Measurements from ENCODE around the gene HOXB3.
"Not testable (repeated sequence)": the region's sequence is repeated elsewhere in the genome, so short reads cannot be mapped to it uniquely, and the experiment has no call there.

Gene HOXB3

DNA sequence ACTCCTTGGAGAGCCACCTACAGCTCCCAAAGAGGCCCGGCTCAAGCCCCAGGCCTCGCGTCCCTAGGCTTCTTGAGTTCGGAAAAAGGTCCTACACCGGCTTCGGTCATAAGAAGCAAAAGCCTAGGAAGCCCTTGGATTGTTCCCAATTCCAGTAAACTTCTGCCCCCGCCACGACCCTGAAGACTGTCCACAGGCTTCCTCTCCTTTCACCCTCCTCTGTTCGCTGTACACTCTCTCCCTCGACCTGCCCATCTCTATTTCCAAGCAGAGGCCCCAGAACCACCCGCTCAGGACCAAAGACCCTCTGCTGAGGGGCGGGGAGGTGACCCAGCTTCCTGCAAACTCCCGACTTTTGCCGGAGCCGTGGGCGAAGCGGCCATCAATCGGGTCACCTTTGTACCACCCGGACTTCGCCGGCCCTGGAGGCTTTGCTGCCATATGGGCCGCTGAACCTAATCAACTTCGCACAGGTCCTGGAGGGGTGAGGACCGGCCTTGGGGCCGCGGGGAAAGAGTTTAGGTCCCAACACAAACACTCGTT, 47.9 kb downstream of the HOXB3 start:
- peak; percentile 26 for DNase-seq

DNA sequence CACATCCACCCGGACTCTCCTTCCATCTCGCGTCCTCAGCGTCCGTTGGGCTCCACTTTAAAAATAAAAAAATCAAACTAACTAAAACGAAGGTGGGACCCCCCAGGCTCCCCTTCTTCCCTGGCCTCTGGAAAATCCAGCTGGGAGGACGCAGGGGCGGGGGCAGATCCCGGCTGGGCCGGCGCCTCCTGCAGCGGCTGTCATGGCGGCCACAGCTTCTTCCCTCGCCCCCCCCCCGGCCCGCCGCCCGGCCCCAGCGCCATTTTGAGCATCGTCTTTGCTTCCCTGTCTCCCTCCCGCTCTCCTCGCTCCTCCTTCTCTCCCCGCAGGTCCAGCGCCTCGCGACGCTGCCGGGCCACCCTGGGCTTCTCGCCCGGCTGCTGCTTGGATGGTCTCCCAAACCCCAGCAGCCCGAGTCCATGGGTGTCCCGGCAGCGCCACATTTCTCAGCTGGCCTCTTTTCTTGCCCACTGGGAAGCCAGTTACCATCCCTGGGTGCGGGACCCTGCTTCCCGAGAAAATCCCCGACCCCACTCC, 48.4 kb downstream of the HOXB3 start:
- peak; percentile 54 for DNase-seq

DNA sequence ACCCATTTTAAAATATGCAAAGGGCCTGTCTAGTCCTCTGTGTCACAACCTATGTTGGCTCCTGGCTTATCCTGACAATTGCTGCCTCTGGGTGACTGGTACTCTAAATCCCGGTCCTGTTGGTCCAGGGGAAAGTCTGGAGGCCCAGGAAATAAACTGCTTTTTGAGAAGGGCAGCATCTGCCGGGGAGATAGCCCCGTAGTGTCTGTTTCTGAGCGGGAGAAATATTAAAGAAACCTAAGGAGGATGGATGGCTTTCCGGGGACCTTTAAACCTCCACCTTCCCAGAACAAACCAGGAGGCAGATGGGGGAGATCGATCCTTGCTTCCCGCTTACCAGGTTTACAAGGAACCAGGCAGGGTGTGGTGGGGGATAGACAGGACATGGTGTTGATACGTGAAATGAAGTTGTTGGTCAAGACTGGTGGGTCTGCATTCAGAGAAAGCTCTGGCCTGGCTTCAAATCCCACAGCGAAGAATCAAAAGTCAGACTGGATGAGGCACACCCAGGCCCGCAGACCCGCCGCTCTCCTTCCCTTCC, 48.9 kb downstream of the HOXB3 start:
- no peak for DNase-seq

DNA sequence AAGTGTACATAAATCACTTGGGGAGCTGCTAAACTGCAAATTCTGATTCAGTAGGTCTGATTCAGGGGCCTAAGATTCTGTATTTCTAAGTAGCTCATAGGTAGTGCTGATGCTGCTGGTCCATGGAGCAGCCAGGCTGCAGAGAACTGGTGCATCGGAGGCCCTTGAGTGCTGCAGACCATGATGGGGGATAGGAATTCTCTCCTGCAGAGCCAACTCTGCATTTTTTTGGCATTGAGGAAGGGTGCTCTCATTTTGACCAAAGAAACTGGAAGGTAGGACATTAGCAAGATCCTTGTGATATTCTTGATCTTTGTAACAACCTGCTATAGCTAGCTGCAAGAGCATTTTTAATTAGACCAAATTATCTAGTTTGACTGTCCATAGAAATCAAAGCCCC, 49.8 kb downstream of the HOXB3 start:
- no peak for DNase-seq

DNA sequence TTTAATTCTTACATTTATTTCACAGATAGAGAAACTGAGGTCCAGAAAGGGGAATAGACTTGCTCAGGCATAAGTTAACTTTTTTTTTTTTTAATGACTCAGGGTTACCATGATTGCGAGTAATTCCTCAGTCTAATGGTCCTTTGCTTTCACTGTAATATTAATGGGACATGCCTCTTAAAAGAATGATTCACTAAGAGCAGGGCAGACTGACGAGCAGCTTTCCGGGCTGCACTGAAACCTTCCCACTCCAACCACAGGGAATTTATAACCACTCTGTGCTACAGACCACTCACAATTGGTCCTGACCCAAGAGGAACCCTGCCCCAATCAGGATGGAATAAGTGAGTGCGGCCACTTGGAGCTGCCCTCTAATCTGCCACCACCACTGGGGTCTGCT, 50.9 kb downstream of the HOXB3 start:
- no peak for DNase-seq

DNA sequence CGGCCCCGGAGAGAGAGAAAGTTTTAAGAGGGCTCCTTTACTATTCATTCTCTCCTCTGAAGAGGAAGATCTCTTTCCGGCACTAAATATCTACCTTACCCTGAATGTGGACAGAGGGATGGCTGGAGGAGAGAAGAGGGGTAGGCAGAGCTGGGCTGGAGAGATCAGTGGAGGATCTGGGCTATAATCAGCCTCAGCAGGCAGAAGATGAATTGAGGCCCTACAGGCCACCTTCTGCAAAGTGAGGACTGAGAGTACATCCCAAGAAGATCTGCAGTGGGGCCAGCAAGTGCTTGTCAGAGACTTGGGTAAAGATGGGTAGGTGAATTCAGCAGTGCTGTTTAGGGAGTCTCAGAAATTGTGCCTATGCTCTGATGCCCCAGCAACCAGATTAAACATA, 52.7 kb downstream of the HOXB3 start:
- DNase-seq: no peak

DNA sequence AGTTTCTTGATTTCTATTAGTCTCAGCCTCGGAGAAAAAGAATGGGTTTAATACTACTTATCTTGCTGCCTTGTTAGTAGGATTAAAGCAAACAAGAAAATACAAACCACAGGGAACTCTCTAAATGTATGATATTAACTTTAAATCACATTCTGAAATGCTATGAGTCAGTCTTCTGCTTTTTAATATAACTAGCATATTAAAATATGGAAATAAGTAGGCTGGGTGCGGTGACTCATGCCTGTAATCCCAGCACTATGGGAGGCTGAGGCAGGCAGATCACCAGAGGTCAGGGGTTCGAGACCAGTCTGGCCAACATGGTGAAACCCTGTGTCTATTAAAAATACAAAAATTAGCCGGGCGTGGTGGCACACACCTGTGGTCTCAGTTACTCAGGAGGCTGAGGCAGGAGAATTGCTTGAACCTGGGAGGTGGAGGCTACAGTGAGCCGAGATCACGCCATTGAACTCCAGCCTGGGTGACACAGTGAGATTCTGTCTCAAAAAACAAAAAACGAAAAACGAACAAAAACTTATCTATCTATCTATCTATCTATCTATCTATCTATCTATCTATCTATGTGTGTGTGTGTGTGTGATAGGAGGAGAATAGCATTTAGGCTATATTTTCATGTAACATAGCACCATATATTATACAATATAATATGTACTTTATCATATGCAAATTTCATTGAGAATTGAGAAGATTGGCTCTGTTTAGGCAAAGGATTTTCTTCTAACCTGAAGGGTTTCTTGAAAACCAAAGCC, 54.1 kb downstream of the HOXB3 start:
- not testable (repeated sequence) for DNase-seq

DNA sequence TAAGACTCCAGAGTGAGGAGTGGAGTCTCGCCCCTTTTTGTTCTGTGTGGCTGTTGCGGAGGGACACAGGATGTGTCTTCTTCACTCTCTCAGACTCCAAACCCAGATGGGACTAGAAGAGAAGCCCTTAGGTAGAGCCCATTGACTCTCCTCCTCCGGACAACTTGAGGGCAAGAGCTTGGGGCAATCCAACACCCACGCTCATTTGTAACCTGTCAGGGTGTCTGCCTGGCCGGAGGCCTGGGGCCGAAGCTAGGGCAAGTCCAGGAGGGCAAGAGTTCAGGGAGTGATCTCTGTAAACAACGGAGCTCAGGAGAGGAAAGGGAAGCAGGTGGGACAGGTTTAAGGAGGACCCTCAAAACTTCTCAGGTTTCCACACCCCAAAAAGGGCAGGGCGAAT, 57.8 kb downstream of the HOXB3 start:
- no peak for DNase-seq

DNA sequence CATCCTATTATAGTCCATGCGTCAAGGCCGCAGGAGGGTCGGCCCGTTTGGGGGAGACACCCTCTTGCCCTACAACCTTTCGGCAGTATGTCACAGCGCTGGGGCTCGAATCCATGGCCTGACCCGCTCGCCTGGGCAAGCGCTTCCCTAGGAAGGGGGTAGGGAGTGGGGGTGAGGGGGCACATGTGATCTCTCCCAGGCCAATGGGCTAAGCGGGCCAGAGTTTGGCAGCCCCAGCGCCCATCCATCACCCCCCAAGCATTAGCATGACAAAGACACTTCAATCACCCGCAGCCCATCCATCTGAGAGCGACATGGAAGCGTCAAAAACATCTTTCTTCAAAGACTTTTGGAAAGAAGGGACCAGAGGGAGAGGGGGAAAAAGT, 59.2 kb downstream of the HOXB3 start, which contains the start of gene HOXB1:
Gene HOXB1 (minus strand): TSS at position 125 of the 386 bp plus-strand sequence. CDS start 107 bp downstream, at position 18.
- DNase-seq: no peak

DNA sequence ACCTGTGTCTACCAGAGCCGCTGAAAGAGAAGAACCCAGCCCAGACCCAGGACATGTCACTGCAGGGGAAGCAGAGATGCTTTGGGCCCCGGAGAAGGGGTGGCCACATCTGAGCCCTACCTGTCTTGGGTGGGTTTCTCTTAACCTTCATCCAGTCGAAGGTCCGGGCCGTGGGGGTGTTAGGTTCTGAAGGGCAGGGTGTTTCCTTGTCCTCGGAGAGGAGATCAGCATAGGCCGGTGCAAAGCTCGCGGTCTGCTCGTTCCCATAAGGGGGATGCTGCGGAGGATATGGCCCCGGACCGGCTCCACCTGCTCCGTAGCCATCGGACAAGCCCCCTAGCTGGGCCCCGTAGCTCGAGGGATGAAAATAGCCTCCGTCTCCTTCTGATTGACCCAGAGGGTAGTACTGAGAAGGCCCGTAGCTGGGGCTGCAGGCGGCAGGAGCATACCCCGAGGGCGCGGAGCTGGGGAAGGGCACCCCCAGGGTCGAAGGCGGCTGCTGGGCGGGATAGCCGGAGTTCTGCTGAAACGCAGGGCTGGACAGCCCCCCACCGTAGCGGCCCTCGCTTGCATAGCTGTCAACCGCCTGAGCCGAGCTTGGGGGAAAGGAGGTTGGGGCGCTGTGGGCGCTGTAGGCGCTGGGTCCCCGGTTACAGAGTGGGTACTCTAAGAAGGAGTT, 59.7 kb downstream of the HOXB3 start:
- DNase-seq: no peak

DNA sequence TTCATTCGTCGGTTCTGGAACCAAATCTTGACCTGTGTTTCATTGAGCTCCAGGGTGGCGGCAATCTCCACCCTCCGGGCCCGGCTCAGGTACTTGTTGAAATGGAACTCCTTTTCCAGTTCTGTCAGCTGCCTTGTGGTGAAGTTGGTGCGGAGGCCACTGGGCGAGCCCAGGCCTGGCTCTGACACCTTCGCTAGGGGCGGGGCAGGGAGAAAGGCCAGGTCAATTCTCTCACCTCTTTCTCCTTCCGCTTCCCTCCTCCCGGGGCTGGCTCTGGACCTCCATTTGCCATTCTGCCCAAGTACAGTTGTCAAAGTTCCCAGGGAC, 60.4 kb downstream of the HOXB3 start:
- no peak for DNase-seq

DNA sequence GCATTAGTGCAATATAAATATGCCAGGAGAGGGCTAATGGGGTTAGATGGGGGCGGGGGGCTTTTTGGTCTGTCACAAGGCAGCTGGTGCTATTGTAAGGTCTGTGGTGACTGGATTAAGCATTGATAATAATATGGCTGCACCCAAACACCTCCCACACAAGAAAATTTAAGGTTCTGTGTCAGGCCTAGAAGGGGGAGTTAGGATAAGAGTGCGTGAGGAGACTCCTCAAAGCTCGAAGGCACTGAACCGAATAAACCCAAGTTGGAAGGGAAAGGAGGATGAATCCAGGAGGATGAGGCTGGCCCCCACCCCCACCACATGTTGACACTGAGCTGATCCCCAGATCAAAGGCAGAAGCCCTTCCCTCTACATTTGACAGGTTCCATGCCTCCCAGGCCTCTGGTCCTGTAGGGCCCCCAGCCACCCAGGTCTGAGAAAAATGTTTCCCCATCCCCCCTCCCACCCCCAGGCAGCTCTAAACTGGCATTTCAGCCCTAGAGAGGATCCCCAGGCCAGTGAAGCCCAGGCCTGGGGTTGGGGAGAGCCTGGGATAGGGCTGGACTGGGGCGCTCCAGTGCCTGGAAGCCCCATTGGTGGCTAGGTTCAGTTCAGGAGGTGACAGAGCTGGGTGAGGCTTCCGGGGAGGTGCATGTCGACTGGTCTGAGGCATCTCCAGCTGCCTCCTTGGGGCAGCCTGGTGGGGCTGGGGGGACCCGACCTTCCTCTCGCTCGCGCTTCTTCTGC, 60.9 kb downstream of the HOXB3 start:
- no peak for DNase-seq

DNA sequence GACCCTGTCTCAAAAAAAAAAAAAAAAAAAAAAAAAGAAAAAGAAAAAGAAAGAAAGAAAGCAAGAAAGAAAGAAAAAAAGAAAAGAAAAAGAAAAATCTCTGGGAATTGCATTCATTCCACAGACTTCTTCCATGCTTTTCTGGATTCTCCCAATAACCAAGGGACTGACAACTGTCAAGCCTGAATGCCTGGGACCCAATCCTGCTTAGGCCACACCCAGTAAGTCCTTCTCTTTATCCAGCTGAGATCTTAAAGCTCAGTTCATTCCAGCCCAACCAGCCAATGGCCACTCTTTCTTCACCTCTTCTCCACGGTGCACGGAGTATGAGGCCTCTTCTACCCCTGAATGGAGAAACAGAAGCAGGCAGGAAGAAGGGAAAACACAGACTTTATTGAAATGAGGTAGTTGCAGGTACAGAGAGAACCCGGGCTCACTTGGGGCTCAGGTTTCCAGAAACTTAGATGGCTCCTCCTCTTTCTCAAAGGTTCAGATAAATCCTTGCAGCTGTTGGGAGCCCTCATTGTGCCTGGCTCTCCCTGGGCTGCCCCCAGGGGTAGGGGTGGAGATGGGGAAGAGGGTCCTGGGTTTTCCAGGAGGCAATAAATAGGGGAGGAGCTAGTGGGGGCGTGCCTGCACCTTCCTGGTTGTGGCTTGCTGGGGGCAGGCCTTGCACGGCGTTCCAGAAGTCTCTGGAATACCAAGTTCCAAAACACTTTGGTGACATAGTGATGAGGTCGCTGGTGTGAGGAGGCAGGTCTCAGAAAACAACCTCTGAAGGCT, 61.7 kb downstream of the HOXB3 start:
- DNase-seq: no peak

DNA sequence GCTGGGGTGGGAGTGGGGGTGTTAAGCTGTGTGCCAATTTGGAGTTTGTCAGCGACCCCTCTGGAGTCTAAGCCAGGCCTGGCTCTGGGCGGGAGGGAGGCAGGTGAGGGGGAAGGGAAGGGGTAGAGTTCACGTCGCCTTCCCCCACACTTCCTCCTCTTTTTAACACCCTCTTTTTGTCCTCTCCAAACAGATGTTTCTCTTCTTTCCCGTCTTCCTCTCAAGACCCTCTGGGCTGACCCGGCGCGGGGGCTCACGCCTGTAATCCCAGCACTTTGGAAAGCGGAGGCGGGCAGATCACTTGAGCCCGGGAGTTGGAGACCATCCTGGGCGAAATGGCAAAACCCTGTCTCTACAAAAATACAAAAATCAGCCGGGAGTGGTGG, 62.5 kb downstream of the HOXB3 start:
- DNase-seq: no peak

DNA sequence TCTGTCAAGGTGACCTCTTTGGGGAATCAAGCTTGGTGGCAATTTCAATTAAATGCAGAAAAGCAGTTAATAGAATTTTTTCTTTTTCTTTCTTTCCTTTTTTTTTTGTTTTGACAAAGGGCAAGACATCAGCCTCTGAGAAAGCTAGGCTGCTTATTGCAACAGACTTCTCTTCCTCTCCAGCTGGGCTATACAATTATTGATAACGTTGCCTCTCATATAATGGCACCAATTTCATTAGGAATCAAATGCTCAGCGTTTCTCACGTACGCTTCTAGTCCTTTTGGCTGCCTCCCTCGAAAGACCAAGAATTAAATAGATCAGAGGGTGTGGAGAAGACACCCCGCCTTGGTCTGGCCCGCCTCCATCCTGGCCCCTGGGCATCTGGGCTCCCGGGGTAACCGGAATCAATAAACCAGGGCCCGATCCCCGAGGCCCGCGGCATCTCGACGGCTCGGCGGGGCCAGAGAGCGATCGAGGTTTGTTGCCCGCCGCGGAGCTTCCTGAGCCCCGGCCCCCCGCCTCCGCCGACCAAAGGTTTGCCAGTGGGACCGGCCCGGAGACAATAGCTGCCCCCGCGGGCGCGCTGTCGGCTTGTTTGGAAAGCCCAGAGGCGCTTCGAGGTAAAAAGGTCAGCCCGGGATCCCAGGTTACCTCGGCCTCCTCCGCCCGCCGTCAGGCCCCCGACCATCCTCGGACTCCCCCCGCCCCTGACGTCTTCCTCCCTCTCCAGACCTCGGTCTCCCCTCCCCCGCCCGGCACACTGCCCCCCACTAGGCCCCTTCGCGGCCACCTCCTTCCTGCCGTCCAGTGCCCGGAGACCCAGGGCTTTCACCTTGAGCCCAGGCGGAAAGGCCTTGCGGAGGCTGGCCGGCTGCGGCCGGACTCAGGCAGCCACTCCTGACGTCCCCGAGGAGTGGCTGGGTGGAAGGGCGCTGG, 63.2 kb downstream of the HOXB3 start:
- no peak for DNase-seq

DNA sequence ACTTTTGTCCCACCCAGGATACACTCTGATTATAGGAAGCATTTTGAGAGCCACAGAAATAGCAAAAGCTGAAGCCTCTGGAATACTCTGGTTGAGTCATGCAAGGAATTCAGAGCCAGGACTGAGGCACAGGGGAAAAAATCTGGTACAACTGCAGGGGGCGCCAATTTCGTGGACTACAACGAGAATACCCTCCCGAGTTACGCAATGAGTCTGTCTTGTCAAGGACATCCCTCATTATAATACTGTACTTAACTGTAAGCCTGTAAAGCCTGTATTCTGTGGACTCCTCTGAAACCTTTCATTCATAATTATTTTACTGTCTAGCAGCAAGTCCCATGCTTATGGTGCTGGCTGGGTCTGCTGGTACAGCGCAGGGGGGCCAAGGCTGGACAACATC, 67.0 kb downstream of the HOXB3 start:
- DNase-seq: no peak

DNA sequence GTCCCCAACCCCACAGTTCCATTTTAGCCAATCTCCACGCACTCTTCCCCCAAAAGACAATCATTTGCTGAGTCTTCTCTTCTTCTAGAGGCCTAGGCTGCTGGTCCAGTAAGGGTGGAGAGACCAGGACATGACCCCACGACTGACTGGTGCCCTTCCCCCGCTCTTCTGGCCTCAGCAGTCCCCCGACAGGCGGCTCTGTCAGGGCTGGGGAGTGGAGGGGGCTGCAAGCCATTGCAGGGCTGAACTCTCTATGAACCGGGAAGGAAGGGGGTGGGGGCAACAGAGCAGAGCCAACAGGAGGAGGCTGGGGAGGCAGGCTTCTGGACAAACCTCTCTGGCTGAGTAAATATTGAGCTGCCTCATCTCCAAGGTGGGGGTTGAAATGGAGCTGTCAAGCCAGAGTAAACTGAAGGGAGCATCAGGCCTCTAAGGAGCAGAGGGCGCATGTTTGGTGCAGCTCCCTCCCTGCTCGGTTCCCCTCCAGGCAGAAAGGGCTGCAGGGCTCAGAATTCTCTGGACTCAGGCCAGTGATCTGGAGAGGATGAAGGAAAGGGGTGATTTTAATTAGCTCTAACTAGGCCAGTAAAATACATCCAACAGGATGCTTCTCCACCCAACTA, 67.9 kb downstream of the HOXB3 start:
- DNase-seq: no peak

DNA sequence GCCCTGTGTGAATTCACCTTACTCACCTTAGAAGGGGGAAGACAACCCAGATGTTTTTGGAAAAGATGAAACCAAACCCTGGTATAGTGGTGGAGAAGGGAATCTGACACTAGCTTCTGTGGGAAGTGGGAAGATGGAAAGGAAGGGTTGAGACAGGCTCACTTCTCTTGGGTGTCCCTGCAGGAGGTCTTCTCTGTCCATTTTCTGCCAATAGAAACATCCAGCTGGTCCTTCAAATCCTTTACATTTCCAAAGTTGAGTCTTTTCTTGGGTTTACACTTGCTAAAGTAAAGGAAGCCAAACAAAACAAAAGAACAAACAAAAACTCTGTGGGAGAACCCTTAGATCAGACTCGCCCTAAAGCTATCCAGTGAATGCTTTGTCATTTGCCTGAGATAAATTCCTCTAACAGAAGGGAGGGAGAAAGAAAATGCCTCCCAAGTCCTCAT, 69.4 kb downstream of the HOXB3 start:
- DNase-seq: no peak

DNA sequence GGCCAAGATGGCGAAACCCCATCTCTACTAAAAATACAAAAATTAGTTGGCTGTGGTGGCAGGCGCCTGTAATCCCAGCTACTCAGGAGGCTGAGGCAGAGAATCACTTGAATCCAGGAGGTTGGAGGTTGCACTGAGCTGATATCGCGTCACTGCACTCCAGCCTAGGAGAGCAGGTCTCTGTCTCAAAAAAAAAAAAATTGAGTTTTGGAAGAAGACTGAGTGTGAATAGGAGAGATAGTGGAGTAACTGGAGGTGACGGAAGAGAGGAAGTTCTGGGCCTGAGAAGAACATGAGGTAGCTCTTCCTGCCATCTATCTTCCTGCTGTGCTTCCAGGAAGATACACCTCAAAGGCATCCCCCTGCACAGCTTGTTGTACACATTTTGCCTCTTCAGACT, 70.6 kb downstream of the HOXB3 start:
- no peak for DNase-seq

DNA sequence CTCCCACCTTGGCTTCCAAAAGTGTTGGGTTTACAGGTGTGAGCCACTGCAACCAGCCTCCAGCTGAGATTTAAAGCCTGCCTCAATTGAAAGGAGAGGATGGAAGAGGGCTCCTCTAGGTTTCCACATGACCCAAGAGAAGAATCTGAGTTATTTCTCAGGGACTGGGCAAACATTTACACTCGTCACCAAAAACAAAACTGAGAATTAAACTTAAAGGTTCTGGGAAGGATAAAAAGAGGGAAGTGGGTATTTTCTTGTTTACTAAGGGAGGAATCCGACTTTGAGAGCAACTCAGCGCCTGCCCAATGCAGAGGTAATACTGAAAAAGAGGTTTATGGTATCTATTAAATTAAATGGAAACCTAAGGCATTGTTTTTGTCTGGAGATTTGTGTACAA, 72.6 kb downstream of the HOXB3 start:
- DNase-seq: no peak
